ENCODE results near the gene ZNF536.
"Not testable (repeated sequence)": the region's sequence is repeated elsewhere in the genome, so short reads cannot be mapped to it uniquely, and the experiment has no call there.

The ZNF536 gene

DNA sequence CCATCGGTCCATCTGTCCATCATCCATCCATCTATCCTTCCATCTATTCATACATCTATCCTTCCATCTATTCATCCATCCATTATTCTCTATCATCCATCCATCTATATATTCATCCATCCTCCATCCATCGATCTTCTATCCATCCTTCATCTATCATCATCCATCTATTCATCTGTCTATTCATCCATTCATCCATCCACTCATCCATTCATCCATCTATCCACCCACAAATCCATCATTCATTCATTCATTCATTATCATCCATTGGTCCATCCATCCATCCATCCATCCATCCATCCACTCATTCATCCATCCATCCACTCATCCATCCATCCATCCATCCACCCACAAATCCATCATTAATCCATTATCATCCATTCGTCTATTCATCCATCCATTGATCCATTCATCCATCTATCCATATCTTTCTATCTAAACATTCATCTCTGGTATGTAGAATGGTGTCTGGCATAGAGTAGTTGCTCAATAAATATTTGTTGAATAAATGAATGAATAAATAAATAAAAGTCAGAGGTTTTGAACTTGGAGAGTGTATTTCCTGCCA, 36.6 kb downstream of the ZNF536 start:
- ChIA-PET CTCF (no interaction called here), POLR2A (no interaction called here)
- no peak for TF ChIP-seq CTCF (IDR thresholded peaks at IDR 0.05; ENCODE audit: control extremely low read depth, extremely low read depth, low read depth, missing control alignments)

DNA sequence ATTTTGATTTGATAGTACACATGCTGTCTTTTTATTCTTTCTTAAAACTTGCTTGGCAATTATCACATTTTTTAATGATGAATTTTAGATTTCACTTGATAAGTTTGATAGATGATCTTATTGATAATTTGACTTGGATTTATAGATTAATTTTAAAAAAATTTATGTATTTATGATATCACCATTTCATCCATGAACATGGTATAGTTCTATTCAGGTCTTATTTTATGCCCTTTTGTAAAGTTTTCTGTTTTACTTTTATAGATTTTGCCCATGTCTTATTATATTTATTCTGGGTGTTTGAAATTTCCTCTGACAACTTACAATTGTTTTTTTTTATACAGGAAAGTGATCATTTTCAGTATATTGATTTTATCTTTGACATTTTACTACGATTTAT, 39.5 kb downstream of the ZNF536 start:
- DNase-seq (ENCODE audit: extremely low spot score) = no peak
- TF ChIP-seq CTCF (IDR thresholded peaks at IDR 0.05; ENCODE audit: control extremely low read depth, extremely low read depth, low read depth, missing control alignments) = no peak
- ChIA-PET POLR2A (no interaction called here), CTCF (no interaction called here)

More for the DNA sequence above, 36.6 kb downstream of the ZNF536 start:
- DNase-seq (ENCODE audit: extremely low spot score) = no peak

- no peak for DNase-seq (ENCODE audit: extremely low spot score)
- ChIA-PET CTCF (no interaction called here), POLR2A (no interaction called here)
- TF ChIP-seq CTCF (IDR thresholded peaks at IDR 0.05; ENCODE audit: control extremely low read depth, extremely low read depth, low read depth, missing control alignments) = no peak
Observed at GRCh38 chr19:30416375-30416774, 44.2 kb downstream of the ZNF536 start.

- POLR2A ChIA-PET; CTCF ChIA-PET; DNase-seq (ENCODE audit: extremely low spot score): not testable (repeated sequence)
Observed at GRCh38 chr19:30417166-30417565, 45.0 kb downstream of the ZNF536 start.

- no peak for DNase-seq (ENCODE audit: extremely low spot score)
- ChIA-PET CTCF (no interaction called here), POLR2A (no interaction called here)
- TF ChIP-seq CTCF (IDR thresholded peaks at IDR 0.05; ENCODE audit: control extremely low read depth, extremely low read depth, low read depth, missing control alignments) = no peak
Observed at GRCh38 chr19:30419568-30420180, 47.5 kb downstream of the ZNF536 start.

DNA sequence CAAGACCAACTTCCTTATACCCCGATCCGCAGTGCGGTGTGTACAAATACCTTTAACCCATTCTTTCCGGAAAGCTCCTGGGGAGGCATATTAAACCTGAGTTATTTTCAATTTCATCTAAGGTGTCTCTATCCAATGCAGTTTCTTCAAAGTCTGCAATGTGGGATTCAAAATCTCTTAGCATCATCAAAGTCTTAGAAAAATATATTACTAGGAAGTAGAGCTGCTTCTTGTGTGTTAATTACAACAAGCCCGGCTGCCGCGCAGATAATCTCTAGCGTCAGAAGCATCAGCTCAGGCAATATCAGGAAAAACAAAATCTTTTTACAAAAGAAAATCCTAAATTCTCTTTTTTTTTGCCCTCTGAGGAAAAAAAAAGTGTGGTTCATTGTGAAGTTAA, 48.1 kb downstream of the ZNF536 start:
- DNase-seq (ENCODE audit: extremely low spot score) = no peak
- ChIA-PET POLR2A (no interaction called here), CTCF (no interaction called here)
- TF ChIP-seq CTCF (IDR thresholded peaks at IDR 0.05; ENCODE audit: control extremely low read depth, extremely low read depth, low read depth, missing control alignments) = no peak

- POLR2A ChIA-PET = no interaction called here
- no peak for DNase-seq (ENCODE audit: extremely low spot score)
- CTCF ChIA-PET = no interaction called here
- no peak for TF ChIP-seq CTCF (IDR thresholded peaks at IDR 0.05; ENCODE audit: control extremely low read depth, extremely low read depth, low read depth, missing control alignments)
Observed at GRCh38 chr19:30420881-30421280, 48.7 kb downstream of the ZNF536 start.
